ENCODE results near the gene MED13.
"Not testable (repeated sequence)": the region's sequence is repeated elsewhere in the genome, so short reads cannot be mapped to it uniquely, and the experiment has no call there.

The MED13 gene

DNA sequence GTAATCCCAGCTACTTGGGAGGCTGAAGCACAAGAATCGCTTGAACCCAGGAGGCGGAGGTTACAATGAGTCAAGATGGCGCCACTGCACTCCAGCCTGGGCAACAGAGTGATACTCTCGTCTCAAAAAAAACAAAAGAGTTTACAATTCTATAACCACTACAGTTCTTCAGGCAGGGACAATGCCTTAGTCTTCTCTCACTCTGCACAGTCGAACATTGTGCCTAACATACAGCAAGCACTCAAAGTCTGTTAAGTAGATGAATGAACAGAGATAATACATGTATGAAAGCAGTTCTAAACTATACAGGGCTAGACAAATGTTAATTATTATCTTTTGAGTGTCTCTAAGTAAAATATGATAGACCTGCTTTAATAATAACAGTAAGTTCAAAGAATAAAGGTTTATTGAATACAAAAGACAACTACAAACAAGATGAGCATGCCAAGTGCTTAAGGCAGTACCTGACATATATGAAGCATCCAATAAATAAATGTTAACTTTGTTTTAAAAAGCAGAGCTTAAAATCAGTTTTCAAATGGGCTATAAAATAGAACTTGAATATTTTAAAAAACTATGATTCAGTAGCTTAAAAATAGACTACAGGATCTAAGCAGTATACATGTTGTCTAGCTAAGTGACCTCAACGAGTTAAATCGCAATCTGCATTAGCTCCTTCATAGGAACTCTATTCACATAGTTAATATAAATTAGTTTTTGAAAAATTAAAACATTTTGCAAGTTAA, 156.6 kb downstream of the MED13 start:
- DNase-seq (ENCODE audit: low spot score) = no peak

DNA sequence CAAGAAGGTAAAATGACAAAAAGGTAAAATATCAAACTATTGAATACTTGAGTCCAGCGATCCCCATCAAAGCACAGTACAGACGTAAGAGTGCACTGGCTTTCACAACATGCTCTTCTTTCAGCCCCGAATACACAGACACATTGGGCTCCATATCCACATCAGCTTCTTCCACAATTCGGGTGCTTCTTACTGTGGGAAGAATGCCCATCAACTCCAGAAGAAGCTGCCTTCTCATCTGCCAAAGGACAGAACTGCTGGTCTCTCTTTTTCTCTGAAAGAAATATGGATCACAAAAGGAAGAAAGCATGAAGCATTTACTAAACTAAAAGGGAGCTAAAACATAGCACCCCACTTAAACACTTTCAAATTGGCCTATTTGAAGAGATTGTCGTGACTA, 157.7 kb downstream of the MED13 start:
- no peak for DNase-seq (ENCODE audit: low spot score)

GRCh38 chr17:61904094-61904710, 160.9 kb downstream of the MED13 start:
- no peak for DNase-seq (ENCODE audit: low spot score)

GRCh38 chr17:61903251-61903650, 161.8 kb downstream of the MED13 start:
- no peak for DNase-seq (ENCODE audit: low spot score)

GRCh38 chr17:61897548-61898180, 167.4 kb downstream of the MED13 start:
- peak; percentile 24 for DNase-seq (ENCODE audit: low spot score)

DNA sequence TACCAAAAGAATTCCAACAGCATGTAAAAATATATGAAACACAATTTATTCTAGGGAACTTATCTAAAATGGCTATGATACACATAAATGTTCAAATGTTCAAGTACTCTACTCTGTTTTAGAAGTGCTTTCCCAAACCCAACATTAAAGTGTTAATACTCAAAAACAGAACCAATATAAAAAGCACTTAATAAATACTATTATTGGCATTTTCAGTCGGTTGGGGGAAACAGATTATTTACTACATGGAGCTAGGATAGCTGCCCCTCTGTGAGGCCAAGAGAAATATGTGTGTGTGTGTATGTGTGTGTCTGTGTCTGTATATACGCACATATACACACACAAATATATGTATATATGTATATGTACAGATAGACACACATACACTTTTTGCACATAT, 169.7 kb downstream of the MED13 start:
- DNase-seq (ENCODE audit: low spot score) = no peak

- not testable (repeated sequence) for DNase-seq (ENCODE audit: low spot score)
Measured at GRCh38 chr17:61894310-61894709, 170.8 kb downstream of the MED13 start.
